KMS-11 (cell line): Measurements from ENCODE around the gene HABP4.

ENCODE experiments used
- H2AFZ ChIP-seq: fragments of 200-600 bp; sonication (generic); 2 replicates; pipeline ENCODE4 v1.6.1; 2016; ENCODE audit warnings: antibody characterized with exemption, mixed run types, low read depth
- H3K27ac ChIP-seq: fragments of 200-600 bp; sonication (generic); 2 replicates; pipeline ENCODE4 v1.6.1; 2016; ENCODE audit warnings: mild to moderate bottlenecking, mixed run types
- H3K27me3 ChIP-seq: fragments of 200-600 bp; sonication (generic); 2 replicates; pipeline ENCODE4 v1.6.1; 2017; ENCODE audit warnings: mild to moderate bottlenecking, low read depth, mixed run types, moderate library complexity; ENCODE audit not compliant: insufficient read depth
- H3K36me3 ChIP-seq: fragments of 200-600 bp; sonication (generic); 2 replicates; pipeline ENCODE4 v1.6.1; 2017; ENCODE audit warnings: mild to moderate bottlenecking, mixed run types; ENCODE audit not compliant: insufficient read depth
- H3K4me1 ChIP-seq: fragments of 200-600 bp; sonication (generic); 2 replicates; pipeline ENCODE4 v1.6.1; 2016; ENCODE audit warnings: mild to moderate bottlenecking, low read depth, mixed run types; ENCODE audit not compliant: poor library complexity, severe bottlenecking
- H3K4me2 ChIP-seq: fragments of 200-600 bp; sonication (generic); 2 replicates; pipeline ENCODE4 v1.7.0; 2016; ENCODE audit warnings: mild to moderate bottlenecking, mixed run types
- H3K4me3 ChIP-seq: fragments of 200-600 bp; sonication (generic); IDR thresholded peaks from 2 replicates; pipeline ENCODE4 v1.6.1; 2017; ENCODE audit warnings: low read depth, low read length, mixed read lengths; ENCODE audit not compliant: insufficient read depth
- H3K79me2 ChIP-seq: fragments of 200-600 bp; sonication (generic); 2 replicates; pipeline ENCODE4 v1.6.1; 2016; ENCODE audit warnings: low read depth, mixed run types; ENCODE audit not compliant: insufficient read depth
- H3K9ac ChIP-seq: fragments of 200-600 bp; sonication (generic); 2 replicates; pipeline ENCODE4 v1.6.1; 2016; ENCODE audit warnings: mild to moderate bottlenecking, mixed run types
- H4K20me1 ChIP-seq: fragments of 200-600 bp; sonication (generic); 2 replicates; pipeline ENCODE4 v1.6.1; 2016; ENCODE audit warnings: mild to moderate bottlenecking, mixed run types; ENCODE audit not compliant: insufficient read depth
- TF ChIP-seq, protein P1 (sequence below): fragments of 200-600 bp; sonication (generic); conservative IDR thresholded peaks from 2 replicates; pipeline ENCODE4 v1.6.1; 2017; ENCODE audit warnings: low read depth, mild to moderate bottlenecking, antibody characterized with exemption, low read length, moderate library complexity, mixed read lengths

HABP4 gene

DNA sequence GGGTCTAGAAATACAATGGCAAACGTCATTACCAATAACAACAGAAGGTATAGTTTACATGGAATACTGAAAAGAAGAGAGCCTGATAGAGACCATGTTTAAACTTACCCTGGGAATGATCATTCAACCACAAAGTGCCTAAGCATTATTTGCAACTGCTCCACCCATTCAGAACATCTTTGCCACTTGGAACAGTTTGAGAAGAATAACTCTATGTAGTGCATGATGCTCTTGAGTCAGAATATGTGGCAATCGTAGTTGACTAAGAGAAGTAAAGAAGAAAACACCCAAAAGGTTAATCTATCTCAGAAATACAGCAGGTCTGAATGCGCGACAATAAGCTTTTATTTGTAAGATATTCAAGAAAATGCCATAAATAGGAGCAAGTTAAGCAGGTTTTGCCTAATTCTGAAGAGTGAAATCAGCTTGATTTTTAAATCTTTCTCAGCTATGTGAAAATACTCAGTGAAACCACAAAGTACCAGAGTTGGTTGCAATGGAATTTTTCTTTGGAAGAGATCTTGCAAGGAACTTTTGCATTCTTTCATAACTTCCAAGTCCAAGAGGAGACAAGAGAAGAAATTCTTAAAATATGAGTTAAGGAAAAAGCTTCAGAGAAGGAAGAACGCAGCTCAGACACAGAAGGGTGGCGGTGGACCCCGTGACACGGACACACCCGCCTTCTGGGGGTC is 64.3 kb downstream of the HABP4 start:
- TF ChIP-seq, protein P1, sequence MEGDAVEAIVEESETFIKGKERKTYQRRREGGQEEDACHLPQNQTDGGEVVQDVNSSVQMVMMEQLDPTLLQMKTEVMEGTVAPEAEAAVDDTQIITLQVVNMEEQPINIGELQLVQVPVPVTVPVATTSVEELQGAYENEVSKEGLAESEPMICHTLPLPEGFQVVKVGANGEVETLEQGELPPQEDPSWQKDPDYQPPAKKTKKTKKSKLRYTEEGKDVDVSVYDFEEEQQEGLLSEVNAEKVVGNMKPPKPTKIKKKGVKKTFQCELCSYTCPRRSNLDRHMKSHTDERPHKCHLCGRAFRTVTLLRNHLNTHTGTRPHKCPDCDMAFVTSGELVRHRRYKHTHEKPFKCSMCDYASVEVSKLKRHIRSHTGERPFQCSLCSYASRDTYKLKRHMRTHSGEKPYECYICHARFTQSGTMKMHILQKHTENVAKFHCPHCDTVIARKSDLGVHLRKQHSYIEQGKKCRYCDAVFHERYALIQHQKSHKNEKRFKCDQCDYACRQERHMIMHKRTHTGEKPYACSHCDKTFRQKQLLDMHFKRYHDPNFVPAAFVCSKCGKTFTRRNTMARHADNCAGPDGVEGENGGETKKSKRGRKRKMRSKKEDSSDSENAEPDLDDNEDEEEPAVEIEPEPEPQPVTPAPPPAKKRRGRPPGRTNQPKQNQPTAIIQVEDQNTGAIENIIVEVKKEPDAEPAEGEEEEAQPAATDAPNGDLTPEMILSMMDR: no peak
- no peak overlapping the region for H3K9ac ChIP-seq
- H3K4me2 ChIP-seq: no peak overlapping the region
- H3K27ac ChIP-seq: no peak overlapping the region
- no peaks in the 10 kb centered on the region for H3K79me2 ChIP-seq
- no peaks in the 10 kb centered on the region for H3K36me3 ChIP-seq
- H3K4me1 ChIP-seq: peaks cover 15% of the 10 kb centered on the region
- H3K4me3 ChIP-seq: no peak overlapping the region
- no peaks in the 10 kb centered on the region for H4K20me1 ChIP-seq
- H3K27me3 ChIP-seq: no peaks in the 10 kb centered on the region
- H2AFZ ChIP-seq: no peak overlapping the region

DNA sequence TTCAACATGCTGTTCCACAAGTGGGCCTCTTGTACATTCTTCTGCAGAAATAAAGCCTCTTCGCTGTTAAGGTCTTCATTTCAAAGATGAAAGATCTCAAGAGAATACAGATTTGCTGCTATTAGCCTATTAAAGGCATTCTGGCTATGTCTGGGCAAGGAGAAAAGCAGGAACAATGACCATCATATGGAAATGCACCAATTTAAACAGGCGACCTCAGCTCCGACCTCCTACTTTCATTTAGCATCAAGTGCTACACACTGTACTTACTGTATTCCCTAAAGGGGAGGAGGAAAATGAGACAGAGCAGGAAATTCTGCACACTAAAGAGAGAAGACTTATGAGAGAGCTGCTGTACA is 64.8 kb downstream of the HABP4 start:
- Histone ChIP-seq H3K4me2 (no peak overlapping the region), H3K4me3 (no peak overlapping the region), H4K20me1 (no peaks in the 10 kb centered on the region), H3K27me3 (no peaks in the 10 kb centered on the region), H3K9ac (no peak overlapping the region), H3K36me3 (no peaks in the 10 kb centered on the region), H3K4me1 (peaks cover 10% of the 10 kb centered on the region), H3K79me2 (no peaks in the 10 kb centered on the region), H2AFZ (no peak overlapping the region), H3K27ac (no peak overlapping the region)
- TF ChIP-seq, protein P1: no peak

DNA sequence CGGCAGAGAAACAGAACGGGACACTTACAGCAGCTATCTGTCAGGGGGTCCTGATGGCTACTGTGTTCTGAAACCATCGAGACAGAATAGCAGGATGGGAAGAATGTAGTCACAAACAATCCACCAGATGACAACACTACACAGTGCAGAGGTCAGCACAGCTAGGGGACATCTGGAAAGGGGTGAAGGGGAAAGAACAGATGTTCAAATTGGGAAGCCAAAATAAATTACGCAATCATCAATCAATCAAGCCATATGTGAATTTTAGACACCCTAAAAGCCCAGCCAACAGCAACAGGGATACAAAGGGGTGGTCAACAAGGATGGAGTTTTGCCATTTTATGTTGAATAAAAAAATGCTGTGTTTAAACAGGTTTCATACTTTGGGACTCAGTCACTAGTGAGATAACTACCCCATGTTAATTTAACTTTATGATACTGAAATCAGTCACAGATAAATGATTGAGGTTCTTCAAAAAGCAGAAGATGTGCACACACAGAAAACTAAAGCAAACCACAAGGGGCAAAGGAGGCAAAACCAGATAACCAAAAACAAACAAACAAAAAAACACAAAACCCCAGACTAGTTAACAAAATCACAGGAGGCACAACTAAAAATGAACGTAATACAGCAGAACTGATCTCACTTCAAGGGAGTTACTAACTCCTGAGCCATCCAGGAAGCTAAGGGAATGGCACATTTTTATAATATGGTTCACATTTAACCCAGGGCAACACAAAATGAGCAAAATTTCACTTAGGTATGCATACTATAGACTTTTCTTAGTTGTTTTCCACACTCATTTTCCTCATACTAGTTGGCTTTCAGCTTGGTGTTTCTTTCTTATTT is 65.9 kb downstream of the HABP4 start:
- Histone ChIP-seq H3K4me3 (no peak overlapping the region), H4K20me1 (no peaks in the 10 kb centered on the region), H3K27ac (no peak overlapping the region), H3K4me1 (no peaks in the 10 kb centered on the region), H3K9ac (no peak overlapping the region), H3K4me2 (no peak overlapping the region), H2AFZ (no peak overlapping the region), H3K36me3 (no peaks in the 10 kb centered on the region), H3K27me3 (no peaks in the 10 kb centered on the region), H3K79me2 (no peaks in the 10 kb centered on the region)
- TF ChIP-seq, protein P1: no peak

DNA sequence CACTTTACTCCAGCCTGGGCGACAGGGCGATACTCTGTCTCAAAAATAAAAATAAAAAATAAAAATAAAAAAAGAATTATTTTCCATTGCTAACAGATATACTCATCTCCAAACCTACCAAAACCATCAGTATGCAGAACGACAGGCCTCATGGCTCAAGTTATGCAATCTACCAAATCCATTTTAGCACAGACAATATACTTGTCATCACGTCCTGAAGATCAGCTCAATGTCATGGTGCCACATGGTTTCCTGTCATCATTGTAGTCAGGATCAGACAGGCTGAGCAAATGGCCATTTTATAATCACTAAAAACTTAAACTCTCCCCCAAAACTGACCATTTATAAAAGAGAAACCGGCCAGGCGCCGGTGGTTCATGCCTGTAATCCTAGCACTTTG is 69.1 kb downstream of the HABP4 start:
- TF ChIP-seq, protein P1: no peak
- Histone ChIP-seq H3K4me1 (no peaks in the 10 kb centered on the region), H2AFZ (no peak overlapping the region), H3K9ac (no peak overlapping the region), H3K79me2 (no peaks in the 10 kb centered on the region), H3K27me3 (no peaks in the 10 kb centered on the region), H3K27ac (no peak overlapping the region), H4K20me1 (no peaks in the 10 kb centered on the region), H3K4me2 (no peak overlapping the region), H3K4me3 (no peak overlapping the region), H3K36me3 (no peaks in the 10 kb centered on the region)
